Heart left ventricle (tissue), 16 donors: ENCODE results near the gene IPO11. TPM values are rescaled to one million over a fixed set of nuclear protein-coding genes. Genes with fewer than 3 reads are reported as not detected.
"Not testable (repeated sequence)": the region's sequence is repeated elsewhere in the genome, so short reads cannot be mapped to it uniquely, and the experiment has no call there.

Experiments
- ATAC-seq, 4 donors: fragments of 200-7000 bp; cut with Tn5 transposase; one replicate each; pipeline ENCODE4 v1.9.1; 2020 to 2022; ENCODE audit warnings: moderate library complexity in 4 of 4, mild to moderate bottlenecking in 3 of 4, moderate number of reproducible peaks in 1 of 4
- DNase-seq, 5 donors: peaks; one replicate each; pipeline ENCODE4 v3.0.0-alpha.2; 2020
- H3K27ac ChIP-seq, 12 donors: fragments of 200-600 bp; sonication (generic) in 4 of 12; one replicate each; pipeline versions ENCODE4 v1.5.0 to v1.8.0; 2016 to 2022; ENCODE audit warnings: mild to moderate bottlenecking in 2 of 12
- H3K27me3 ChIP-seq, 9 donors: fragments of 200-600 bp; sonication (generic) in 2 of 9; one replicate each; pipeline versions ENCODE4 v1.5.1 to v1.8.0; 2016 to 2022; ENCODE audit warnings: mild to moderate bottlenecking in 3 of 9
- H3K36me3 ChIP-seq, 9 donors: fragments of 200-600 bp; sonication (generic) in 2 of 9; one replicate each; pipeline versions ENCODE4 v1.5.0 to v1.8.0; 2018 to 2022; ENCODE audit warnings: mild to moderate bottlenecking in 2 of 9
- H3K4me1 ChIP-seq, 12 donors: fragments of 200-600 bp; sonication (generic) in 4 of 12; one replicate each; pipeline versions ENCODE4 v1.5.0 to v1.8.0; 2016 to 2022; ENCODE audit warnings: mild to moderate bottlenecking in 3 of 12
- H3K4me3 ChIP-seq, 12 donors: fragments of 200-600 bp; sonication (generic) in 4 of 12; one replicate each; pipeline versions ENCODE4 v1.5.0 to v1.8.0; 2017 to 2022; ENCODE audit warnings: mild to moderate bottlenecking in 9 of 12, moderate library complexity in 4 of 12
- H3K9me3 ChIP-seq, 12 donors: fragments of 200-600 bp; sonication (generic) in 4 of 12; one replicate each; pipeline versions ENCODE4 v1.5.0 to v1.8.0; 2016 to 2022; ENCODE audit warnings: mild to moderate bottlenecking in 1 of 12
- CTCF ChIP-seq, 12 donors: fragments of 200-600 bp; sonication (generic) in 4 of 12; IDR thresholded peaks; one replicate each; pipeline versions ENCODE4 v1.5.0 to v1.8.0; 2018 to 2022; ENCODE audit warnings: antibody characterized with exemption in 12 of 12, mild to moderate bottlenecking in 5 of 12
- POLR2A ChIP-seq, 2 donors: fragments of 450-650 bp; IDR thresholded peaks; one replicate each; pipeline ENCODE4 v1.6.1; 2017; ENCODE audit warnings: antibody characterized with exemption in 2 of 2, mild to moderate bottlenecking in 2 of 2, moderate library complexity in 2 of 2
- WGBS, 4 donors: extraction: QIAGEN DNeasy Blood & Tissue Kit in 2 of 4; methylation state at CpG; one replicate each; pipeline versions ENCODE4 v1.1.5 to v1.1.7; 2013 to 2018; 5-methylcytosine and 5-hydroxymethylcytosine counted together
- intact Hi-C, 10 donors: fragments of 100-400 bp; cut with DNase I; formaldehyde crosslinking; loops; one replicate each; pipeline versions ENCODE4 v1.11.1 to v1.14.2; 2022
- polyA plus RNA-seq, 2 donors: library from polyadenylated mRNA; stranded (reverse); fragments of 200-250 nt; gene quantifications; one replicate each; pipeline ENCODE4 v1.2.3, GENCODE V29; 2013
- total RNA-seq, 9 donors: library from RNA; depleted of rRNA in 2 of 9; stranded (reverse); fragments of >200 nt in 2 of 9; fragmentation: NEBNext Ultra II Directional in 3 of 9; extraction: Animal tissue kit (Norgen Biotek cat#: 25700) in 3 of 9; gene quantifications; one replicate each; pipeline versions ENCODE4 v1.1.0 to v1.2.4, GENCODE V29; 2016 to 2023
- donor health status: ischemic (EF 13 %, LVEDD 7.1; RV severe dilation, severe dysfunction).
- donor health status: healthy with polysubstance abuse.
- donor health status: DM: no; HTN: yes; CAD: no.
- donor health status: DM: no; HTN: no; CAD: no.
- donor health status: ischemic (EF 25% LVEDD 6.9; RV normal size, moderate dysfunction).
- donor health status: ischemic (EF 25% LVEDD 5.7; RV mildly dilated, moderate dysfunction).
- donor health status: healthy.
- donor health status: DM: yes; HTN: yes; CAD: no.
- donor health status: ischemic (EF 35%, LVEDD 5.7; RV mildly dilated, moderate dysfunction).
- donor health status: nonischemic (EF 11% LVEDD 7.7; RV severe dilation, severe dysfunction).
- donor health status: DM: yes; HTN: yes; CAD: no.
- donor health status: PGD.
- donor health status: ischemic (EF 29% LVEDD 5.4; RV normal size, mild dysfunction).
- donor health status: nonischemic (EF 23%, LVEDD 6.1; RV moderate dilation, normal function).

The IPO11 gene
- total and polyA plus RNA-seq, 11 donors: 8.2 to 40.4 (median 29.1) TPM

DNA sequence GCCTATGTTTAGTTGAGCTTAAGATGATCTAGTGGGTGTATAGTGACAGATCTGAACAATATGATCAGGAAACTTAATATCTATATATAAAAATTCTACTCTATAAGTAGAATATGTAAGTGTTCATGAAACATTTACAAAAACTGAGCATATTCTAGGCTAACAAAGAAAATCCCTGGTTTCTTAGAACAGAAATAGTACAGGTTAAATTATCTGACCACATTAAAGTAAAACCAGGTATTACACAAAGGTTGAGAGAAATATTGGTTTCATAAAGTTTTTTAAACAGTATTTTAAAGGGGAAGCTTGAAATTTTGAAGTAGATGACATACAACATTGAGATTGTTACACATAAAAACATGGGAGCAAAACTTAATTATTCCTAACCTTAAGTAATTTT is 205.4 kb downstream of the IPO11 start:
- intact Hi-C loops: no loop called here
- no peak for ATAC-seq
- no peak overlapping the region for H3K4me3 ChIP-seq

DNA sequence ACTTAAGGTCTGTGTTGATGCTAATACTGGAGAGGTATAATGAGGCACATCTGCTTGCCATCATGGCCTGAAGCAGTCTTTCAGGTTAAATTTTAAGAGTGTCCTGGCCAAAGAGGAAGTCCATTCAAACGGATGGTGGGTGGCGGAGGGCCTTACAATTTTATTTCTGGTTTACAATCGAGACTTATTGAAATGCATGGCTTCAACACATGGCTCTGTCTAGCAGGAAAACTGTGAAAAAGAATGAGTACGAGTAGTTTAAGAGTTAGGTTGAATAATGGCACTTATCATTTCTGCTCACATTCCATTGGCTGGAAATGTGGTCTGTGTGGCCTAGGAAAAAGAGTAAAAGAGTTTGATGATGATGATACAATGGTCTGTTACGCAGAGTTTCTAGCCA is 208.2 kb downstream of the IPO11 start:
- ATAC-seq (no peak), DNase-seq (no peak)
- Histone ChIP-seq H3K4me3 (no peak overlapping the region), H3K27ac (no peak overlapping the region), H3K36me3 (no peaks in the 10 kb centered on the region), H3K4me1 (peaks cover 0 to 4% (median 0%) of the 10 kb centered on the region in 12 donors), H3K27me3 (no peaks in the 10 kb centered on the region), H3K9me3 (no peaks in the 10 kb centered on the region)
- intact Hi-C loops: loop anchor here in 1 of 10 donors (10.0 kb wide), 1 partner anchor 146 kb away; no protein-coding TSS in a partner anchor
- TF ChIP-seq CTCF (IDR thresholded peaks at IDR 0.05): no peak
- TF ChIP-seq POLR2A (IDR thresholded peaks at IDR 0.05): no peak
- 85 to 89% (median 88%) methylated on average over 5 of the region's 5 CpGs for WGBS, 4 donors

More for the DNA sequence above, 205.4 kb downstream of the IPO11 start:
- no peaks in the 10 kb centered on the region for H3K4me1 ChIP-seq
- DNase-seq: no peak
- no peak for TF ChIP-seq CTCF (IDR thresholded peaks at IDR 0.05)
- TF ChIP-seq POLR2A (IDR thresholded peaks at IDR 0.05): no peak
- H3K27me3 ChIP-seq: no peaks in the 10 kb centered on the region
- no peaks in the 10 kb centered on the region for H3K36me3 ChIP-seq
- H3K27ac ChIP-seq: no peak overlapping the region
- no peaks in the 10 kb centered on the region for H3K9me3 ChIP-seq

- intact Hi-C loops: loop anchor here in 1 of 10 donors (10.0 kb wide), 1 partner anchor 146 kb away; no protein-coding TSS in a partner anchor
- 86 to 90% (median 89%) methylated on average over 6 of the region's 6 CpGs for WGBS, 4 donors
- ATAC-seq (no peak), DNase-seq (no peak)
- H3K27me3 ChIP-seq: no peaks in the 10 kb centered on the region
- H3K9me3 ChIP-seq: no peaks in the 10 kb centered on the region
- no peak overlapping the region for H3K27ac ChIP-seq
- TF ChIP-seq CTCF (IDR thresholded peaks at IDR 0.05) (no peak), POLR2A (IDR thresholded peaks at IDR 0.05) (no peak)
- peaks cover 0 to 5% (median 0%) of the 10 kb centered on the region in 9 donors for H3K36me3 ChIP-seq
- peaks cover 0 to 6% (median 0%) of the 10 kb centered on the region in 12 donors for H3K4me1 ChIP-seq
- no peak overlapping the region for H3K4me3 ChIP-seq
Observed at GRCh38 chr5:62621280-62621679, 208.7 kb downstream of the IPO11 start.

DNA sequence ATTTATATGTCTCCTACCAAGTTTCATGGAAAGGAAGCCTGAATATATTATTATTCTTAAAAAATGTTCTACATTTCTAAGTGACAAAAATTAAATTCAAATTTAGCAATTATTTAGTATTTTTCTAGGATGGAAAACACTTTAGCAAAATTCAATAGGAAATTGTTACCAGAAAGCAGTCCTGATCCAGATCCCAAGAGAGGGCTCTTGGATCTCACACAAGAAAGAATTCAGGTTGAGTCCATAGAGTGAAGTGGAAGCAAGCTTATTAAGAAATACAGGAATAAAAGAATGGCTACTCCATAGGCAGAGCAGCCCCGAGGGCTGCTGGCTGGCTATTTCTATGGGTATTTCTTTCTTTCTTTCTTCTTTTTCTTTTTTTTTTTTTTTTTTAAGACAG is 210.7 kb downstream of the IPO11 start:
- ATAC-seq (no peak), DNase-seq (no peak)
- H3K27ac ChIP-seq: no peak overlapping the region
- 88 to 98% (median 94%) methylated on average over 1 of the region's 1 CpG for WGBS, 4 donors
- H3K9me3 ChIP-seq: no peaks in the 10 kb centered on the region
- H3K4me3 ChIP-seq: no peak overlapping the region
- H3K36me3 ChIP-seq: peaks cover 0 to 22% (median 13%) of the 10 kb centered on the region in 9 donors
- peaks cover 0 to 6% (median 0%) of the 10 kb centered on the region in 12 donors for H3K4me1 ChIP-seq
- H3K27me3 ChIP-seq: no peaks in the 10 kb centered on the region
- intact Hi-C loops: loop anchor here in 1 of 10 donors (10.0 kb wide), 1 partner anchor 148 kb away; no protein-coding TSS in a partner anchor
- TF ChIP-seq POLR2A (IDR thresholded peaks at IDR 0.05): no peak
- no peak for TF ChIP-seq CTCF (IDR thresholded peaks at IDR 0.05)

DNA sequence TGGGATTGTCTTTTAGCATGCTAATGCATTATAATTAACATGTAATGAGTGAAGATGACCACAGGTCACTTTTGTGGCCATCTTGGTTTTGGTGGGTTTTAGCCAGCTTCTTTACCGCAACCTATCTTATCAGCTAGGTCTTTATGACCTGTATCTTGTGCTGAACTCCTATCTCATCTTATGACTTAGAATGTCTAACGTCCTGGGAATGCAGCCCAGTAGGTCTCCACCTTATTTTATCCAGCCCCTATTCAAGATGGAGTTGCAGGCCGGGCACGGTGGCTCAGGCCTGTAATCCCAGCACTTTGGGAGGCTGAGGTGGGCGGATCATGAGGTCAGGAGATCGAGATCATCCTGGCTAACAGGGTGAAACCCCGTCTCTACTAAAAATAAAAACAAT is 211.9 kb downstream of the IPO11 start:
- not testable (repeated sequence) for ATAC-seq, DNase-seq, H3K27ac ChIP-seq, H3K27me3 ChIP-seq, H3K4me1 ChIP-seq, H3K9me3 ChIP-seq, H3K4me3 ChIP-seq
- H3K36me3 ChIP-seq: peaks cover 0 to 34% (median 20%) of the 10 kb centered on the region in 9 donors
- intact Hi-C loops: loop anchor here in 1 of 10 donors (10.0 kb wide), 1 partner anchor 150 kb away; no protein-coding TSS in a partner anchor
- 89 to 92% (median 91%) methylated on average over 7 of the region's 7 CpGs for WGBS, 4 donors
